ENCODE data around the gene PIAS4.

PIAS4 gene

GRCh38 chr19:4054441-4055208 lies 47.1 kb downstream of the PIAS4 start:
- Histone ChIP-seq H3K36me3 (ENCODE audit: insufficient read depth, low read depth, low read length) (peaks cover 30% of the 10 kb centered on the region), H3K9ac (ENCODE audit: low read depth, low read length) (no peak overlapping the region), H3K4me3 (ENCODE audit: low read length) (no peak overlapping the region), H3K27ac (ENCODE audit: low read length) (no peak overlapping the region), H3K4me1 (ENCODE audit: insufficient read depth, low read length) (no peaks in the 10 kb centered on the region), H3K27me3 (ENCODE audit: insufficient read depth, low read length) (no peaks in the 10 kb centered on the region), H3K9me3 (ENCODE audit: insufficient read depth, low read depth, low read length) (no peaks in the 10 kb centered on the region)

GRCh38 chr19:4055209-4055552 lies 47.6 kb downstream of the PIAS4 start:
- Histone ChIP-seq H3K27ac (ENCODE audit: low read length) (no peak overlapping the region), H3K9me3 (ENCODE audit: insufficient read depth, low read depth, low read length) (no peaks in the 10 kb centered on the region), H3K27me3 (ENCODE audit: insufficient read depth, low read length) (no peaks in the 10 kb centered on the region), H3K36me3 (ENCODE audit: insufficient read depth, low read depth, low read length) (peaks cover 27% of the 10 kb centered on the region), H3K9ac (ENCODE audit: low read depth, low read length) (no peak overlapping the region), H3K4me3 (ENCODE audit: low read length) (no peak overlapping the region), H3K4me1 (ENCODE audit: insufficient read depth, low read length) (peaks cover under 1% of the 10 kb centered on the region; the same call in 1 of the 2 replicates)

GRCh38 chr19:4057931-4058692 lies 50.6 kb downstream of the PIAS4 start:
- peaks cover 3% of the 10 kb centered on the region; the same call in 1 of the 2 replicates for H3K4me1 ChIP-seq (ENCODE audit: insufficient read depth, low read length)
- no peaks in the 10 kb centered on the region for H3K27me3 ChIP-seq (ENCODE audit: insufficient read depth, low read length)
- H3K9me3 ChIP-seq (ENCODE audit: insufficient read depth, low read depth, low read length) = no peaks in the 10 kb centered on the region
- no peak overlapping the region for H3K9ac ChIP-seq (ENCODE audit: low read depth, low read length)
- peaks cover 16% of the 10 kb centered on the region for H3K36me3 ChIP-seq (ENCODE audit: insufficient read depth, low read depth, low read length)
- H3K27ac ChIP-seq (ENCODE audit: low read length) = no peak overlapping the region
- no peak overlapping the region for H3K4me3 ChIP-seq (ENCODE audit: low read length)

- Histone ChIP-seq H3K27me3 (ENCODE audit: insufficient read depth, low read length) (no peaks in the 10 kb centered on the region), H3K4me1 (ENCODE audit: insufficient read depth, low read length) (peaks cover 3% of the 10 kb centered on the region; the same call in 1 of the 2 replicates), H3K4me3 (ENCODE audit: low read length) (no peak overlapping the region), H3K36me3 (ENCODE audit: insufficient read depth, low read depth, low read length) (peaks cover 8% of the 10 kb centered on the region), H3K9me3 (ENCODE audit: insufficient read depth, low read depth, low read length) (no peaks in the 10 kb centered on the region), H3K9ac (ENCODE audit: low read depth, low read length) (no peak overlapping the region), H3K27ac (ENCODE audit: low read length) (no peak overlapping the region)
Measured at GRCh38 chr19:4058693-4059452, 51.3 kb downstream of the PIAS4 start.

- H3K9me3 ChIP-seq (ENCODE audit: insufficient read depth, low read depth, low read length) = no peaks in the 10 kb centered on the region
- H3K27ac ChIP-seq (ENCODE audit: low read length) = no peak overlapping the region
- peaks cover 3% of the 10 kb centered on the region; the same call in 1 of the 2 replicates for H3K4me1 ChIP-seq (ENCODE audit: insufficient read depth, low read length)
- H3K4me3 ChIP-seq (ENCODE audit: low read length) = no peak overlapping the region
- no peak overlapping the region for H3K9ac ChIP-seq (ENCODE audit: low read depth, low read length)
- H3K36me3 ChIP-seq (ENCODE audit: insufficient read depth, low read depth, low read length) = peaks cover 6% of the 10 kb centered on the region; the same call in 1 of the 2 replicates
- H3K27me3 ChIP-seq (ENCODE audit: insufficient read depth, low read length) = no peaks in the 10 kb centered on the region
Measured at GRCh38 chr19:4059453-4059871, 51.9 kb downstream of the PIAS4 start.

- H3K4me1 ChIP-seq (ENCODE audit: insufficient read depth, low read length) = peaks cover 3% of the 10 kb centered on the region; the same call in 1 of the 2 replicates
- no peak overlapping the region for H3K9ac ChIP-seq (ENCODE audit: low read depth, low read length)
- no peak overlapping the region for H3K27ac ChIP-seq (ENCODE audit: low read length)
- no peak overlapping the region for H3K4me3 ChIP-seq (ENCODE audit: low read length)
- peaks cover 6% of the 10 kb centered on the region; the same call in 1 of the 2 replicates for H3K36me3 ChIP-seq (ENCODE audit: insufficient read depth, low read depth, low read length)
- H3K9me3 ChIP-seq (ENCODE audit: insufficient read depth, low read depth, low read length) = no peaks in the 10 kb centered on the region
- no peaks in the 10 kb centered on the region for H3K27me3 ChIP-seq (ENCODE audit: insufficient read depth, low read length)
Measured at GRCh38 chr19:4059891-4060620, 52.5 kb downstream of the PIAS4 start.

- Histone ChIP-seq H3K27me3 (ENCODE audit: insufficient read depth, low read length) (no peaks in the 10 kb centered on the region), H3K36me3 (ENCODE audit: insufficient read depth, low read depth, low read length) (peaks cover 6% of the 10 kb centered on the region; the same call in 1 of the 2 replicates), H3K9ac (ENCODE audit: low read depth, low read length) (no peak overlapping the region), H3K9me3 (ENCODE audit: insufficient read depth, low read depth, low read length) (no peaks in the 10 kb centered on the region), H3K4me1 (ENCODE audit: insufficient read depth, low read length) (peaks cover 3% of the 10 kb centered on the region; the same call in 1 of the 2 replicates), H3K27ac (ENCODE audit: low read length) (no peak overlapping the region), H3K4me3 (ENCODE audit: low read length) (no peak overlapping the region)
Measured at GRCh38 chr19:4060621-4061177, 53.2 kb downstream of the PIAS4 start.

GRCh38 chr19:4061178-4061682 lies 53.7 kb downstream of the PIAS4 start:
- H3K9ac ChIP-seq (ENCODE audit: low read depth, low read length) = no peak overlapping the region
- peaks cover 6% of the 10 kb centered on the region; the same call in 1 of the 2 replicates for H3K36me3 ChIP-seq (ENCODE audit: insufficient read depth, low read depth, low read length)
- H3K4me3 ChIP-seq (ENCODE audit: low read length) = no peak overlapping the region
- no peaks in the 10 kb centered on the region for H3K27me3 ChIP-seq (ENCODE audit: insufficient read depth, low read length)
- no peak overlapping the region for H3K27ac ChIP-seq (ENCODE audit: low read length)
- H3K4me1 ChIP-seq (ENCODE audit: insufficient read depth, low read length) = peaks cover 3% of the 10 kb centered on the region; the same call in 1 of the 2 replicates
- H3K9me3 ChIP-seq (ENCODE audit: insufficient read depth, low read depth, low read length) = no peaks in the 10 kb centered on the region

GRCh38 chr19:4061683-4062418 lies 54.3 kb downstream of the PIAS4 start:
- Histone ChIP-seq H3K9me3 (ENCODE audit: insufficient read depth, low read depth, low read length) (no peaks in the 10 kb centered on the region), H3K9ac (ENCODE audit: low read depth, low read length) (no peak overlapping the region), H3K36me3 (ENCODE audit: insufficient read depth, low read depth, low read length) (peaks cover 6% of the 10 kb centered on the region; the same call in 1 of the 2 replicates), H3K4me1 (ENCODE audit: insufficient read depth, low read length) (peaks cover 3% of the 10 kb centered on the region; the same call in 1 of the 2 replicates), H3K27ac (ENCODE audit: low read length) (no peak overlapping the region), H3K4me3 (ENCODE audit: low read length) (no peak overlapping the region; the same call in 1 of the 2 replicates), H3K27me3 (ENCODE audit: insufficient read depth, low read length) (peaks cover under 1% of the 10 kb centered on the region; the same call in 1 of the 2 replicates)
